A673 (cell line): ENCODE measurements around the gene LCK.

ENCODE experiments used
- CTCF ChIP-seq: fragments of 300-800, 200-600 bp; sonication (generic); conservative IDR thresholded peaks from 2 replicates; pipeline ENCODE4 v1.5.1; 2017; ENCODE audit warnings: low read depth, mild to moderate bottlenecking, antibody characterized with exemption, low read length, moderate library complexity, mixed read lengths
- EZH2 ChIP-seq: fragments of 200-600 bp; sonication (generic); IDR thresholded peaks from 2 replicates; pipeline ENCODE4 v1.6.1; 2017; ENCODE audit warnings: borderline replicate concordance, low read depth, mild to moderate bottlenecking, mixed read lengths, antibody characterized with exemption, low read length; ENCODE audit not compliant: poor library complexity, severe bottlenecking

GRCh38 chr1:32205401-32206370 lies 45.4 kb upstream of the LCK start, which contains the start of gene IQCC:
- TF ChIP-seq CTCF (no peak), EZH2 (no peak)
